GM12864 (cell line): ENCODE data around the gene RHOJ.
"Not testable (repeated sequence)": the region's sequence is repeated elsewhere in the genome, so short reads cannot be mapped to it uniquely, and the experiment has no call there.

ENCODE experiments used
- DNase-seq: peaks from one replicate; pipeline ENCODE4 v3.0.0-alpha.2; 2011; ENCODE audit warnings: low read depth
- H3K4me3 ChIP-seq: 2 replicates; pipeline ENCODE4 v1.5.1; 2011; ENCODE audit warnings: mild to moderate bottlenecking, low read depth, low read length, control low read depth
- CTCF ChIP-seq: IDR thresholded peaks from 2 replicates; pipeline ENCODE4 v1.5.1; 2011; ENCODE audit warnings: low read depth, mild to moderate bottlenecking, moderate library complexity, low read length, control low read depth, inconsistent platforms; ENCODE audit errors: missing control alignments

RHOJ gene

GRCh38 chr14:63273129-63273528 lies 68.9 kb downstream of the RHOJ start:
- no peak overlapping the region for H3K4me3 ChIP-seq
- no peak for TF ChIP-seq CTCF
- DNase-seq = no peak

- DNase-seq = no peak
- no peak for TF ChIP-seq CTCF
- H3K4me3 ChIP-seq = no peak overlapping the region
Measured at GRCh38 chr14:63273717-63274655, 69.7 kb downstream of the RHOJ start.

- H3K4me3 ChIP-seq = no peak overlapping the region
- no peak for TF ChIP-seq CTCF
- no peak for DNase-seq
Measured at GRCh38 chr14:63275611-63276010, 71.4 kb downstream of the RHOJ start.

- H3K4me3 ChIP-seq = no peak overlapping the region
- no peak for DNase-seq
- no peak for TF ChIP-seq CTCF
Measured at GRCh38 chr14:63276016-63276415, 71.8 kb downstream of the RHOJ start.

GRCh38 chr14:63276492-63277342 lies 72.5 kb downstream of the RHOJ start:
- TF ChIP-seq CTCF = peak; percentile 64
- H3K4me3 ChIP-seq = no peak overlapping the region
- no peak for DNase-seq

GRCh38 chr14:63277591-63278183 lies 73.4 kb downstream of the RHOJ start:
- DNase-seq = no peak
- no peak for TF ChIP-seq CTCF
- no peak overlapping the region for H3K4me3 ChIP-seq

GRCh38 chr14:63279933-63280332 lies 75.7 kb downstream of the RHOJ start:
- H3K4me3 ChIP-seq, DNase-seq: not testable (repeated sequence)
